ENCODE measurements around the gene NEDD1. TPM values are rescaled to one million over a fixed set of nuclear protein-coding genes. Genes with fewer than 3 reads are reported as not detected.

NEDD1 gene
- total RNA-seq, 1 donor from 2014 or later: 16.3 TPM

GRCh38 chr12:96948782-96949181 lies 41.7 kb downstream of the NEDD1 start:
- ATAC-seq (ENCODE audit: low read depth) (no peak), DNase-seq (no peak)
- H3K4me3 Mint-ChIP-seq: no peak overlapping the region
- H3K27ac Mint-ChIP-seq: no peak overlapping the region
- H3K9me3 Mint-ChIP-seq: no peaks in the 10 kb centered on the region
- no peak for TF ChIP-seq CTCF (IDR thresholded peaks at IDR 0.05)
- ChIA-PET POLR2A (no interaction called here), CTCF (no interaction called here)
- intact Hi-C loops (cut with micrococcal nuclease): no loop called here
- no peaks in the 10 kb centered on the region for H3K4me1 Mint-ChIP-seq
- no peaks in the 10 kb centered on the region for H3K27me3 Mint-ChIP-seq
- peaks cover 57% of the 10 kb centered on the region for H3K36me3 Mint-ChIP-seq (ENCODE audit: low read depth)

DNA sequence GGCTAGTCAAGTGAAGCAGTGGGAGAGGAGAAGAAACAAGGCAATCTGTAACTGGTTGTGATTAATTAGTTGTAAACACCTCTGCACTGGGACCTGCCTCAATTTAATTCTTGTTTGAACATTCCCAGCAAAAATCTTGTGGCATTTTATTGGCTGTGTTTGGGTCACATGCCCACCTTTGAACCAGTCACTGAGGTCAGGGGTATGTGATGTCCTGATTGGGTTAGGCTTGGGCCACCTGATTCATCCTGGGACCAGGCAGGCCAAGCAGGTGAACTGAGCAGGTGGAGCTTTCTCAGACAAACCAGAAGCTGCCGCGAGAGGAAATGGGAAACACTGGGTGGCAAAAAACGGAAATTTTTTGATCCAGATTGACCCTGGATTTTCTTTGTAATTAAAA lies 72.5 kb downstream of the NEDD1 start:
- intact Hi-C loops (cut with micrococcal nuclease): no loop called here
- ATAC-seq (ENCODE audit: low read depth) (no peak), DNase-seq (no peak)
- no peaks in the 10 kb centered on the region for H3K27me3 Mint-ChIP-seq
- TF ChIP-seq CTCF (IDR thresholded peaks at IDR 0.05): no peak
- no peaks in the 10 kb centered on the region for H3K9me3 Mint-ChIP-seq
- H3K4me3 Mint-ChIP-seq: no peak overlapping the region
- H3K4me1 Mint-ChIP-seq: no peaks in the 10 kb centered on the region
- ChIA-PET CTCF (no interaction called here), POLR2A (no interaction called here)
- H3K27ac Mint-ChIP-seq: no peak overlapping the region
- H3K36me3 Mint-ChIP-seq (ENCODE audit: low read depth): no peaks in the 10 kb centered on the region

- no peaks in the 10 kb centered on the region for H3K36me3 Mint-ChIP-seq (ENCODE audit: low read depth)
- peaks cover 4% of the 10 kb centered on the region for H3K4me1 Mint-ChIP-seq
- no peaks in the 10 kb centered on the region for H3K9me3 Mint-ChIP-seq
- TF ChIP-seq CTCF (IDR thresholded peaks at IDR 0.05): no peak
- DNase-seq: no peak
- peaks cover 2% of the 10 kb centered on the region for H3K27me3 Mint-ChIP-seq
- H3K4me3 Mint-ChIP-seq: no peak overlapping the region
- intact Hi-C loops (cut with micrococcal nuclease): loop anchor here (10.0 kb wide), 1 partner anchor 1024 kb away; no protein-coding TSS in a partner anchor
- ChIA-PET CTCF (no interaction called here), POLR2A (no interaction called here)
- no peak overlapping the region for H3K27ac Mint-ChIP-seq
- ATAC-seq (ENCODE audit: low read depth): no peak
Observed at GRCh38 chr12:96980991-96981414, 73.9 kb downstream of the NEDD1 start.

DNA sequence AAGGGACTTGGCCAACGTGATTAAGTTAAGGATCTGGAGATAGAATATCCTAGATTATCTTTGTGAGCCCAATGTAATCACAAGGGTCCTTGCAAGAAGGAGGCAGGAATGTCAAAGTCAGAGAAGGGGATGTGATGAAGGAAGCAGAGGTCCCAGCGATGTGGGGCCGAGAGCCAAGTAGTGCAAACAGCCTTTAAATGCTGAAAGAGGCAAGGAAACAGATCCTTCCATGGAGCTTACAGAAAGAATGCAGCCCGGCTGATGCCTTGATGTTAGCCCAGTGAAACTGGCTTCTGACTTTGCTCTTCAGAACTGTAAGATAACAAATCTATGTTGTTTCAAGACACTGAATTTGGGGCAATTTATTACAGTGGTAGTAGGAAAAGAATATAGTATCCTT lies 74.9 kb downstream of the NEDD1 start:
- DNase-seq (no peak), ATAC-seq (ENCODE audit: low read depth) (no peak)
- H3K27ac Mint-ChIP-seq: no peak overlapping the region
- no peaks in the 10 kb centered on the region for H3K9me3 Mint-ChIP-seq
- CTCF ChIA-PET: no interaction called here
- peaks cover 4% of the 10 kb centered on the region for H3K27me3 Mint-ChIP-seq
- POLR2A ChIA-PET: no interaction called here
- peaks cover 6% of the 10 kb centered on the region for H3K4me1 Mint-ChIP-seq
- intact Hi-C loops (cut with micrococcal nuclease): loop anchor here (10.0 kb wide), 1 partner anchor 1023 kb away; no protein-coding TSS in a partner anchor
- no peak overlapping the region for H3K4me3 Mint-ChIP-seq
- H3K36me3 Mint-ChIP-seq (ENCODE audit: low read depth): no peaks in the 10 kb centered on the region
- TF ChIP-seq CTCF (IDR thresholded peaks at IDR 0.05): no peak

DNA sequence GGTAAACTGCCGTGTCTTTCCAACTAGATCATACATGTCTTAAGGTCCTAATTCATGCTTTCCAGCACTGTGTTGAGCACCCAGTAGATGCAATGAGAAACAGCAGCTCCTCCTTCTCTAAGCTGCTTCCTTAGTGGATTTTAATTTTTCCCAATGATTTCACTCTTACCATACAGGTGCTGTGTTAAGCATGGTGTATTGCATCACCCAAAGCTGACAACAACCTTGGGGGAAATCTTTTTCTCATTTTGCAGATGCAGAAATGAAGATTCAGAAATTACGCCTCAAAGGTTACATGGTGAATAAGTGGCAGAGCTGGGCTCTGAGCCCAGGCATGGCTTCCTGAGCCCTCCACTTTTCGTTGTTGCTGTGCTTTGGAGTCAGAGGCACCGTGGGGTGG lies 75.6 kb downstream of the NEDD1 start:
- DNase-seq (no peak), ATAC-seq (ENCODE audit: low read depth) (no peak)
- no peaks in the 10 kb centered on the region for H3K9me3 Mint-ChIP-seq
- peaks cover 6% of the 10 kb centered on the region for H3K27me3 Mint-ChIP-seq
- TF ChIP-seq CTCF (IDR thresholded peaks at IDR 0.05): no peak
- peaks cover 6% of the 10 kb centered on the region for H3K4me1 Mint-ChIP-seq
- no peaks in the 10 kb centered on the region for H3K36me3 Mint-ChIP-seq (ENCODE audit: low read depth)
- ChIA-PET CTCF (no interaction called here), POLR2A (interaction anchor here (0.6 kb wide), 1 partner anchor 10 kb away, joined by 8 read pairs; no protein-coding TSS in a partner anchor)
- no peak overlapping the region for H3K4me3 Mint-ChIP-seq
- H3K27ac Mint-ChIP-seq: no peak overlapping the region
- intact Hi-C loops (cut with micrococcal nuclease): loop anchor here (10.0 kb wide), 1 partner anchor 1022 kb away; no protein-coding TSS in a partner anchor
